ENCODE data around the gene RRP12.
A peak's percentile ranks its signal among the peaks of the same experiment; 100 is the strongest.

The RRP12 gene

DNA sequence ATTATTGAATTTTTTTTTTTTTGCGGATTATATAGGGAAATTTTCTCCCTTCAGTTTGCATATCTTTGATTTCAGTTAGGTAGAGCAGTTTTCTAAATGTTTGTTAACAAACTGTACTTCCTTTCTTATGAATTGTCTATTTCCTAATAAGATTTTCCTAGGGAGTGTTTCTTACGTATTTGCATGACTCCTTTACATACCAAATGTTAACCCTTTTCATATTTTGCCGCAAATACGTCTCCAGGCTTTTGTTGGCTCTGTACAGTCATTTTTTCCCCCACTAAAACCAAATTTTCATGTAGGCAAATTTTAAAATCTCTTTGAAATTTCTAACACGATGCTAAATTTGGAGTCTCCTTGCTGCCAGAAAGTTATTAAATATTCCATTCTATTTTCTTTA lies 64.7 kb downstream of the RRP12 start:
- no peak for DNase-seq (ENCODE audit: low spot score)
- no peak overlapping the region for H3K9ac ChIP-seq (ENCODE audit: low read depth, low read length, poor library complexity)
- no peak overlapping the region for H3K4ac ChIP-seq (ENCODE audit: low read length)
- no peak overlapping the region for H3K18ac ChIP-seq (ENCODE audit: low read length)
- H3K9me3 ChIP-seq (replicated peaks in 1 of 2; ENCODE audit: control insufficient read depth in 2 of 2, insufficient read depth in 1 of 2, low read depth in 1 of 2, low read length in 2 of 2), result no peaks in the 10 kb centered on the region
- H3K27ac ChIP-seq (replicated peaks; ENCODE audit: low read length), result no peak overlapping the region
- peaks cover 0 to 29% (median 8%) of the 10 kb centered on the region in 3 experiments for H3K27me3 ChIP-seq (ENCODE audit: control insufficient read depth in 3 of 3, insufficient read depth in 3 of 3, low read depth in 1 of 3, low read length in 3 of 3)
- H4K8ac ChIP-seq (ENCODE audit: low read depth, low read length), result no peak overlapping the region
- peaks cover 20 to 32% of the 10 kb centered on the region in 2 donors for H3K4me1 ChIP-seq (ENCODE audit: control insufficient read depth in 2 of 2, insufficient read depth in 1 of 2, low read depth in 1 of 2, low read length in 2 of 2)
- no peaks in the 10 kb centered on the region for H3K36me3 ChIP-seq (replicated peaks in 1 of 2; ENCODE audit: control insufficient read depth in 2 of 2, insufficient read depth in 2 of 2, low read length in 2 of 2)
- H3K79me1 ChIP-seq (ENCODE audit: low read depth, low read length), result no peaks in the 10 kb centered on the region
- no peak overlapping the region for H4K91ac ChIP-seq (ENCODE audit: low read depth, low read length, poor library complexity)
- WGBS, 2 donors (ENCODE audit: extremely low coverage in 2 of 2, insufficient read length in 2 of 2, insufficient replicate concordance in 1 of 2), result no CpG with 5 or more reads among the region's 5 CpGs
- H2BK12ac ChIP-seq (ENCODE audit: low read length), result no peak overlapping the region
- H2BK15ac ChIP-seq (ENCODE audit: low read length), result no peak overlapping the region
- H2AK5ac ChIP-seq (ENCODE audit: low read depth, low read length), result no peak overlapping the region
- no peak overlapping the region for H2BK120ac ChIP-seq (ENCODE audit: low read depth, low read length)
- no peak overlapping the region for H3K14ac ChIP-seq (ENCODE audit: low read length)
- no peak overlapping the region for H3K4me3 ChIP-seq (ENCODE audit: low read length in 2 of 2)
- H3K23ac ChIP-seq (ENCODE audit: low read depth, low read length, poor library complexity), result no peak overlapping the region
- H2BK5ac ChIP-seq (ENCODE audit: low read length), result no peak overlapping the region
- no peak overlapping the region for H2AFZ ChIP-seq (ENCODE audit: low read length)
- H3K4me2 ChIP-seq (ENCODE audit: insufficient read depth, low read length, poor library complexity, severe bottlenecking), result no peak overlapping the region

DNA sequence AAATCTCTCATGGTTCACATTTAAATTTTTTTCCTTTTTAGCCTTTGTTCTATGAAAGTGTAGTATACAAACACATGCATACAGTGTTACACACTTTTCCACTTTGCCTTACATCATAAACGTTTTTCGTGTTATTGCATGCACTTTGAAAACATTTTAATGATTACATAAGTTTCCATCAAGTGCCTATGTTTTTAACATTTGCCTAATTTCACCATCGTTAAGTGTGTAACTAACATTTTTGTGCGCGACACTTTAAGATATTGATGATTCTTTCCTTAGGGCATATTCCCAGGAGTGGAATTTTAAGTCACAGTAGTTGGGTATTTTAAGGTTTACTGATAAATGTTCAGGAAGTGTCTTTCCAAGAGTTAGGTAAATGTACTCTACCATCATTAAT lies 65.1 kb downstream of the RRP12 start:
- no peak overlapping the region for H3K27ac ChIP-seq (replicated peaks; ENCODE audit: low read length)
- H3K27me3 ChIP-seq (ENCODE audit: control insufficient read depth in 3 of 3, insufficient read depth in 3 of 3, low read depth in 1 of 3, low read length in 3 of 3), result peaks cover 0 to 29% (median 8%) of the 10 kb centered on the region in 3 experiments
- H3K9ac ChIP-seq (ENCODE audit: low read depth, low read length, poor library complexity), result no peak overlapping the region
- no peak overlapping the region for H3K4me2 ChIP-seq (ENCODE audit: insufficient read depth, low read length, poor library complexity, severe bottlenecking)
- H3K14ac ChIP-seq (ENCODE audit: low read length), result no peak overlapping the region
- no peak overlapping the region for H4K8ac ChIP-seq (ENCODE audit: low read depth, low read length)
- DNase-seq (ENCODE audit: low spot score), result no peak
- no peak overlapping the region for H3K18ac ChIP-seq (ENCODE audit: low read length)
- H3K4me3 ChIP-seq (ENCODE audit: low read length in 2 of 2), result no peak overlapping the region
- H3K4me1 ChIP-seq (ENCODE audit: control insufficient read depth in 2 of 2, insufficient read depth in 1 of 2, low read depth in 1 of 2, low read length in 2 of 2), result peaks cover 20 to 32% of the 10 kb centered on the region in 2 donors
- H3K4ac ChIP-seq (ENCODE audit: low read length), result no peak overlapping the region
- no peak overlapping the region for H4K91ac ChIP-seq (ENCODE audit: low read depth, low read length, poor library complexity)
- no peaks in the 10 kb centered on the region for H3K79me1 ChIP-seq (ENCODE audit: low read depth, low read length)
- WGBS, 2 donors (ENCODE audit: extremely low coverage in 2 of 2, insufficient read length in 2 of 2, insufficient replicate concordance in 1 of 2), result no CpG with 5 or more reads among the region's 5 CpGs
- H3K23ac ChIP-seq (ENCODE audit: low read depth, low read length, poor library complexity), result no peak overlapping the region
- no peak overlapping the region for H2AFZ ChIP-seq (ENCODE audit: low read length)
- H2BK12ac ChIP-seq (ENCODE audit: low read length), result no peak overlapping the region
- no peak overlapping the region for H2BK120ac ChIP-seq (ENCODE audit: low read depth, low read length)
- no peak overlapping the region for H2BK15ac ChIP-seq (ENCODE audit: low read length)
- H2BK5ac ChIP-seq (ENCODE audit: low read length), result no peak overlapping the region
- H3K36me3 ChIP-seq (replicated peaks in 1 of 2; ENCODE audit: control insufficient read depth in 2 of 2, insufficient read depth in 2 of 2, low read length in 2 of 2), result peaks cover 0 to 3% of the 10 kb centered on the region in 2 donors
- H2AK5ac ChIP-seq (ENCODE audit: low read depth, low read length), result no peak overlapping the region
- no peaks in the 10 kb centered on the region for H3K9me3 ChIP-seq (replicated peaks in 1 of 2; ENCODE audit: control insufficient read depth in 2 of 2, insufficient read depth in 1 of 2, low read depth in 1 of 2, low read length in 2 of 2)

DNA sequence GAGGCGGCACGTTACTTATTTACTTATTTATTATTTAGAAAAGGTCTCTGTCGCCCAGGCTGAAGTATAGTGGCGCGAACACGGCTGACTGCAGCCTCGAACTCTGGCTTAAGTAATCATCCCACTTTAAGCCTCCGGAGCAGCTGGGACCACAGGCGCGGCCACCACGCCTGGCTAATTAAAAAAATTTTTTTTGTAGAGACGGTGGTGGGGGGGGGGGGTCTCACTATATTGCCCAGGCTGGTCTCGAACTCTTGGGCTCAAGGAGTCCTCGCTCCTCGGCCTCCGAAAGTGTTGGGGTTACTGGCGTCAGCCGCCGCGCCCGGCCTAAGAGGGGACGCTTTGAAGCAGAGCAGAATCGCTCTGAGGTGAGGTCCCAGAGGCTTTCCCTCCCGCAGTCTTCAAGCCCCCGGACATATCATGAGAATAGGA lies 65.9 kb downstream of the RRP12 start:
- no CpG with 5 or more reads among the region's 25 CpGs for WGBS, 2 donors (ENCODE audit: extremely low coverage in 2 of 2, insufficient read length in 2 of 2, insufficient replicate concordance in 1 of 2)
- Histone ChIP-seq H2BK12ac (ENCODE audit: low read length) (no peak overlapping the region), H3K4me2 (ENCODE audit: insufficient read depth, low read length, poor library complexity, severe bottlenecking) (peak overlapping the region; percentile 89), H4K91ac (ENCODE audit: low read depth, low read length, poor library complexity) (no peak overlapping the region), H2AFZ (ENCODE audit: low read length) (peak overlapping the region; percentile 100), H3K27me3 (ENCODE audit: control insufficient read depth in 3 of 3, insufficient read depth in 3 of 3, low read depth in 1 of 3, low read length in 3 of 3) (peaks cover 0 to 29% (median 8%) of the 10 kb centered on the region in 3 experiments), H3K79me1 (ENCODE audit: low read depth, low read length) (no peaks in the 10 kb centered on the region), H3K9me3 (replicated peaks in 1 of 2; ENCODE audit: control insufficient read depth in 2 of 2, insufficient read depth in 1 of 2, low read depth in 1 of 2, low read length in 2 of 2) (no peaks in the 10 kb centered on the region), H3K14ac (ENCODE audit: low read length) (no peak overlapping the region), H3K4me3 (ENCODE audit: low read length in 2 of 2) (peak overlapping the region in 1 of 2 donors; percentile 84), H2BK120ac (ENCODE audit: low read depth, low read length) (no peak overlapping the region), H3K18ac (ENCODE audit: low read length) (no peak overlapping the region), H2BK15ac (ENCODE audit: low read length) (no peak overlapping the region), H2AK5ac (ENCODE audit: low read depth, low read length) (no peak overlapping the region), H4K8ac (ENCODE audit: low read depth, low read length) (no peak overlapping the region), H2BK5ac (ENCODE audit: low read length) (no peak overlapping the region), H3K4me1 (ENCODE audit: control insufficient read depth in 2 of 2, insufficient read depth in 1 of 2, low read depth in 1 of 2, low read length in 2 of 2) (peaks cover 20 to 32% of the 10 kb centered on the region in 2 donors), H3K9ac (ENCODE audit: low read depth, low read length, poor library complexity) (no peak overlapping the region), H3K4ac (ENCODE audit: low read length) (no peak overlapping the region), H3K36me3 (replicated peaks in 1 of 2; ENCODE audit: control insufficient read depth in 2 of 2, insufficient read depth in 2 of 2, low read length in 2 of 2) (peaks cover 0 to 5% of the 10 kb centered on the region in 2 donors), H3K23ac (ENCODE audit: low read depth, low read length, poor library complexity) (no peak overlapping the region), H3K27ac (replicated peaks; ENCODE audit: low read length) (no peak overlapping the region)
- DNase-seq (ENCODE audit: low spot score), result no peak

DNA sequence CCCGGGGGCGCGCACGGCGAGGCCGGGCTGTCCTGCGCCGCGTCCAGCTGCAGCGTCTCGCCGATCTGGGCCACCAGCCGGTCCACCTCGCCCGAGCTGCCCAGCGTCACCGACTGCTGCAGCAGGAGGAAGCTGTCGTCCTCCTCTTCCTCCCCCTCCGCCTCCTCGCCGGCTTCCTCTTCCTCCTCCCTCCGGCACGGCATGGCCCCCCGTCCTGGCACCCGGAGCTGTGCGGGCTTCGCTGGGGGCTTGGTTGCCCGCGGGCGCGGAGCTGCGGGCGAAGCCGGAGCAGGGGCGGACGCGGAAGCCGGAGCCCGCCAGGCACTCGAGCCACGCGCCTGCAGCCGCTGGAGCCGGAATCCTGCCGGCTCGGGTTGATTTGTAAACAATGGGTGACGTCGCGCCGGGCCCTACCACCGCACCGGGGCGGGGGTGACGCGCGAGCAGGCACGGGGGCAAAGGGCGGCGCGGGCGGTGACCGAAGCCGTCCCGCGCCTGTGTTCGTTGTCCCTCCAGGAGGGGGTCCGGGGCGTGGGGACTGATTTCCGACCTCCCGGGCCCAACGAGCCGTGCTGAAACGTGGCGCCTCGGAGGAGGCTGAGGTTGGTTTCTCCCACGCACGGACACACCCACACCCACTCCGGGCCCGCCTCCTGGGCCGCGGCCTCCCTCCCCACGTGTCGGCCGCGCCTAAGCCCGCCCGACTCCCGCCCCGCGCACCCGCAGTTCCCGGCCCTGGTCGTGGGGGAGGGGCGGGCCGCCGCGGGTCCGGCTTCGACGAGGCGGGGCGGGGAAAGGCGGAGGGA lies 66.6 kb downstream of the RRP12 start, which contains the start of gene FRAT2:
Gene FRAT2 (minus strand): TSS at position 360 of the 806 bp plus-strand sequence. CDS start 157 bp downstream, at position 203.
- peaks cover 0 to 29% (median 8%) of the 10 kb centered on the region in 3 experiments for H3K27me3 ChIP-seq (ENCODE audit: control insufficient read depth in 3 of 3, insufficient read depth in 3 of 3, low read depth in 1 of 3, low read length in 3 of 3)

More for the DNA sequence above, 66.6 kb downstream of the RRP12 start, which contains the start of gene FRAT2:
- Histone ChIP-seq H3K9ac (ENCODE audit: low read depth, low read length, poor library complexity) (peak within 1 kb of the TSS; percentile 94), H2BK12ac (ENCODE audit: low read length) (peak within 1 kb of the TSS; percentile 31), H2BK120ac (ENCODE audit: low read depth, low read length) (peak within 1 kb of the TSS; percentile 73), H3K4me3 (ENCODE audit: low read length in 2 of 2) (peak within 1 kb of the TSS; percentile 84 to 91), H3K4me2 (ENCODE audit: insufficient read depth, low read length, poor library complexity, severe bottlenecking) (peak within 1 kb of the TSS; percentile 89), H3K36me3 (replicated peaks in 1 of 2; ENCODE audit: control insufficient read depth in 2 of 2, insufficient read depth in 2 of 2, low read length in 2 of 2) (peaks cover 0 to 9% of the 10 kb centered on the region in 2 donors), H3K27ac (replicated peaks; ENCODE audit: low read length) (peak within 1 kb of the TSS; percentile 34), H3K18ac (ENCODE audit: low read length) (peak within 1 kb of the TSS; percentile 98), H3K4me1 (ENCODE audit: control insufficient read depth in 2 of 2, insufficient read depth in 1 of 2, low read depth in 1 of 2, low read length in 2 of 2) (peaks cover 20 to 32% of the 10 kb centered on the region in 2 donors), H2AK5ac (ENCODE audit: low read depth, low read length) (no peak within 1 kb of the TSS), H2BK5ac (ENCODE audit: low read length) (peak within 1 kb of the TSS; percentile 87), H3K9me3 (replicated peaks in 1 of 2; ENCODE audit: control insufficient read depth in 2 of 2, insufficient read depth in 1 of 2, low read depth in 1 of 2, low read length in 2 of 2) (no peaks in the 10 kb centered on the region), H2BK15ac (ENCODE audit: low read length) (peak within 1 kb of the TSS; percentile 35), H4K91ac (ENCODE audit: low read depth, low read length, poor library complexity) (no peak within 1 kb of the TSS), H3K4ac (ENCODE audit: low read length) (no peak within 1 kb of the TSS), H3K79me1 (ENCODE audit: low read depth, low read length) (no peaks in the 10 kb centered on the region), H4K8ac (ENCODE audit: low read depth, low read length) (no peak within 1 kb of the TSS), H3K23ac (ENCODE audit: low read depth, low read length, poor library complexity) (peak within 1 kb of the TSS; percentile 98), H3K14ac (ENCODE audit: low read length) (peak within 1 kb of the TSS; percentile 98), H2AFZ (ENCODE audit: low read length) (peak within 1 kb of the TSS; percentile 100)
- peak; percentile 89 for DNase-seq (ENCODE audit: low spot score)
- no CpG with 5 or more reads among the region's 103 CpGs for WGBS, 2 donors (ENCODE audit: extremely low coverage in 2 of 2, insufficient read length in 2 of 2, insufficient replicate concordance in 1 of 2)
